ENCODE results near the gene PARP1.

PARP1 gene

DNA sequence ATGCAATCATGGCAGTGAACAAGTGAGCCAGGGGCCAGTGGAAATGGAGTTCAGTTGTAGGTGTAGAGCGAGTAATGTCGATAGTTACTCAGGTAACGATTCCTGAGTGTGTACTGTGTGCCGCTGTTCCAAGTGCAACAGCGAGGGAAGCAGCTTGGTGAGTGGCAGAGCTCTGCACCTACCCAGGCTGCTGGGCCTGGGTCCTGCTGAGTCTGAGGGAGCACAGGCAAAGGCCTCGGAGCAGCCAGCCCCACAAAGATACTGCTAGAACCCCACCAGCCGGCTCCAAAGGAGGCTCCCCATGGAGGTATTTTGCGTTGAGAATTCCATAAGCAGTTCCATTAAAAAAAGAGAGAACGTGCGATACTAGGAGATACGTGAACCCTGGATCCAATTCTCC, 23.2 kb downstream of the PARP1 start:
- no peak overlapping the region for H3K4me3 ChIP-seq (ENCODE audit: control insufficient read depth, low read depth, low read length)
- TF ChIP-seq, protein P1, sequence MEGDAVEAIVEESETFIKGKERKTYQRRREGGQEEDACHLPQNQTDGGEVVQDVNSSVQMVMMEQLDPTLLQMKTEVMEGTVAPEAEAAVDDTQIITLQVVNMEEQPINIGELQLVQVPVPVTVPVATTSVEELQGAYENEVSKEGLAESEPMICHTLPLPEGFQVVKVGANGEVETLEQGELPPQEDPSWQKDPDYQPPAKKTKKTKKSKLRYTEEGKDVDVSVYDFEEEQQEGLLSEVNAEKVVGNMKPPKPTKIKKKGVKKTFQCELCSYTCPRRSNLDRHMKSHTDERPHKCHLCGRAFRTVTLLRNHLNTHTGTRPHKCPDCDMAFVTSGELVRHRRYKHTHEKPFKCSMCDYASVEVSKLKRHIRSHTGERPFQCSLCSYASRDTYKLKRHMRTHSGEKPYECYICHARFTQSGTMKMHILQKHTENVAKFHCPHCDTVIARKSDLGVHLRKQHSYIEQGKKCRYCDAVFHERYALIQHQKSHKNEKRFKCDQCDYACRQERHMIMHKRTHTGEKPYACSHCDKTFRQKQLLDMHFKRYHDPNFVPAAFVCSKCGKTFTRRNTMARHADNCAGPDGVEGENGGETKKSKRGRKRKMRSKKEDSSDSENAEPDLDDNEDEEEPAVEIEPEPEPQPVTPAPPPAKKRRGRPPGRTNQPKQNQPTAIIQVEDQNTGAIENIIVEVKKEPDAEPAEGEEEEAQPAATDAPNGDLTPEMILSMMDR (IDR thresholded peaks at IDR 0.05; ENCODE audit: control insufficient read depth, insufficient read depth, low read depth, low read length, missing control alignments), result no peak
- no peak for DNase-seq (ENCODE audit: low read depth)

DNA sequence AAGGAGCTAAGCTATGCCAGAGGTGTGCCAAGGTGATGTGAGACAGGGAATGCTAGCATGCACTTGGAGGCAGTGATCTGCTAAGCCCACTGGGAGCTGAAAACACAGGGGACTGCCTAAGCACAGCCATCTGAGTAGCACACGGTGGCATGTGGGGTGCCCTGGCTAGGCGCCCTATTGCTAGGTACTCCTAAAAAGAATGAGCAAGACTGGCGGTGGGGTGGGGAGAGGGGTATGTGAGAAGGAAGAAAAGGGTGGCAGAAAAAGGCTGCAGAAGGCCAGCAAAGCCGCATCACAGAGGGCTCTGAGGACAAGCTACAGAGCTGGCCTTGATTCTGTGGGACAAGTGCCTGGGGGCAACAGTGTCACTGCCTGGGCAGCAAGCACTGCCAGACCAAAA, 23.9 kb downstream of the PARP1 start:
- DNase-seq (ENCODE audit: low read depth), result no peak
- H3K4me3 ChIP-seq (ENCODE audit: control insufficient read depth, low read depth, low read length), result no peak overlapping the region
- TF ChIP-seq, protein P1 (IDR thresholded peaks at IDR 0.05; ENCODE audit: control insufficient read depth, insufficient read depth, low read depth, low read length, missing control alignments), result no peak

DNA sequence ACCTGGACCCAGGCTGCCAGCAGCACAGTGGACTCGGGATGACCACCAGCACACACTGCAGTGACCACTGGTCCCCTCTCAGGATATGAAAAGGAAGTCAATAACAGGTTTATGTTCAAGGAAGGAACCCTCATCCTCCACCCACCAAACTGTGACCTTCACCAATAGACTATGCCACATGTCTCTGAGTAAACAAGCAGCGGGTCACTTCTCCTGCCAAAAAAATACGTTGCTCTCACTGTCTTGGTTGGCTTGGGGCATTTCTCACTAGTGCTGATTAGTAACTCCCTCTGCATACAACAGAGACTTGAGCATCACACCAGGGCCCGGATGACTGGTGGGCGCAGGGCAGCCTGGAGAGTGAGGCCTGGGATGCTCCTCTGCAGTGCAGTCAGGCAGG, 25.9 kb downstream of the PARP1 start:
- no peak for DNase-seq (ENCODE audit: low read depth)
- no peak overlapping the region for H3K4me3 ChIP-seq (ENCODE audit: control insufficient read depth, low read depth, low read length)
- TF ChIP-seq, protein P1 (IDR thresholded peaks at IDR 0.05; ENCODE audit: control insufficient read depth, insufficient read depth, low read depth, low read length, missing control alignments), result no peak

DNA sequence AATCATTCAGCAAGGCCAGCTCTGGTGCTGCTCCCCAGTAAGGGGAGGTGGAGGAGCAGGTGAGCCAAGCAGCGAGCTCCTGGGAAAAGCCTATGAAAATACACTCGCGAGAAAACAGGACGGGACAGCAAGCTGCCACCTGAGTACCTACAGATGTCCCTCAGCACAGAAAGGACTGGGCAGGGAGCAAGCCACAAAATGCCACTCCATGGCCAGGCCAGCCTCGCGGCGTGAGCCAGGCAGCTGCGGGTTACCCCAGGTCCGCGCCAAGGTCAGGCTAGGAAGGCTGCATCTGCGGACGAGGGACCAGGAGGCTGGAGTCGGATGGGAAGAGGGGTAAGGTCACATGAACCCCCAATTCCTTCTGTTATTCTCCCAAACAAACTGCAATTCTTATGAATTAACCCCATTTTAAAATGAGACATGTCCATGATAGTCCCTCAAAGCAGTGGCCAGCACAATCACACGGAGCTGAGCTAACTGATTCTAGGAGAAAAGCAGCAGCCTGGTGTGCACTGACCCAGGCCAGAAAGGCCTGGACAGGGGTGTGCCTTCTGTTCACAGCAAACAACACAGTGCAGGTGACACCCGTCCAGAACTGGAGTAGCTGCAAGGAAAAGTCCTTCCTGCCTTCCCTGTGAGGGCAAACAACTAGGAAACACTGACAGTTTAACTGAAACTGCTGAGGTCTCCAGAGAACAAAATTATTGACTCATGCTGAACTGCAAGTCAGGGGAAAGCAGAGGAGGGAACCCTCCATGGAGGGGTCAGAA, 26.5 kb downstream of the PARP1 start:
- no peak for DNase-seq (ENCODE audit: low read depth)
- TF ChIP-seq, protein P1 (IDR thresholded peaks at IDR 0.05; ENCODE audit: control insufficient read depth, insufficient read depth, low read depth, low read length, missing control alignments), result no peak
- no peak overlapping the region for H3K4me3 ChIP-seq (ENCODE audit: control insufficient read depth, low read depth, low read length)

DNA sequence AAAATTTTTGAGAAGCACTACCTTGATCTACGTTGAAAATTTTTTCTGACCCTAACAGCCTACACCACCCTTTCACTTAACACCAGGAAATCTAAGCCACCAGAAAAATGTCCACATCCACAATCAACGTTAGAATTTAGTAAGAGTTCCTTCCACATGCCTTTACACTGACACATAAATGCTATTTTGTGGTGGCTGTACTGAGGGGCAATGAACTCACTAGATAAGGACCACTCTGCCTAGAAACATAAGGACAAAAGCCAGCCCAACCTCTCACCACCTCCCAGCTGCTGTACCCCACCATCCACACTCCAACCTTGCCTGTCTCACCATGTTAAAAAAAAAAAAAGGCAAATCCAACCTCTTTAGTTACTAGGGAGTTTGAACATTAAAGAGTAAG, 29.8 kb downstream of the PARP1 start:
- H3K4me3 ChIP-seq (ENCODE audit: control insufficient read depth, low read depth, low read length), result no peak overlapping the region
- DNase-seq (ENCODE audit: low read depth), result no peak

DNA sequence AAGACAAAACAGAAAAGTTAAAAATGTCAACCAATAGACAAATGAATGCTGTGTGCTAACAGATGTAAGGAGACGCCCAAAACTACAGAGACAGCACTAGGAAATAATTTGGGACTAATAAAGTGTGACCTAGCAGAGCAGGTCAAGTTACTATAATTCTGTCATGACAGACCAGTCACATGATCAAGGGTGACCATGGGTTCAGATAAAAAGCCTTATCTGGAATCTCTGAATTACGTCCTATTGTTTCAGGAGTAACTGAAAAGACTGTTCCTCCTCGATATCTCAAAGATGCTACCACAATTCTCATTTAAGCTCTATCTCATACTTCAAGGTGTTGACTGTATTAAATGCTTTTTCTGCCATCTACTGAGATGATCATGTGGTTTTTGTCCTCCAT, 31.6 kb downstream of the PARP1 start:
- no peak overlapping the region for H3K4me3 ChIP-seq (ENCODE audit: control insufficient read depth, low read depth, low read length)
- TF ChIP-seq, protein P1 (IDR thresholded peaks at IDR 0.05; ENCODE audit: control insufficient read depth, insufficient read depth, low read depth, low read length, missing control alignments), result no peak
- DNase-seq (ENCODE audit: low read depth), result no peak

More for the DNA sequence above, 29.8 kb downstream of the PARP1 start:
- TF ChIP-seq, protein P1 (IDR thresholded peaks at IDR 0.05; ENCODE audit: control insufficient read depth, insufficient read depth, low read depth, low read length, missing control alignments), result no peak

Data from AG09309 (cell line).